ENCODE measurements around the gene NINJ2. TPM values are rescaled to one million over a fixed set of nuclear protein-coding genes. Genes with fewer than 3 reads are reported as not detected.

Gene NINJ2
- total and polyA plus RNA-seq, 7 donors, result 11.8 to 66.6 (median 33.1) TPM

GRCh38 chr12:675562-675961 is 12.3 kb upstream of the NINJ2 start:
- Histone ChIP-seq H3K27me3 (ENCODE audit: insufficient read depth in 3 of 3, low read length in 2 of 3) (no peaks in the 10 kb centered on the region), H3K36me3 (ENCODE audit: insufficient read depth in 1 of 2, low read depth in 1 of 2) (no peaks in the 10 kb centered on the region), H3K4me1 (no peaks in the 10 kb centered on the region), H3K27ac (no peak overlapping the region), H3K4me3 (no peak overlapping the region), H3K9me3 (no peaks in the 10 kb centered on the region)
- 94 to 98% (median 96%) methylated on average over 4 of the region's 4 CpGs for WGBS, 3 donors
- DNase-seq, result no peak
- ATAC-seq, result no peak
- TF ChIP-seq, protein P1, sequence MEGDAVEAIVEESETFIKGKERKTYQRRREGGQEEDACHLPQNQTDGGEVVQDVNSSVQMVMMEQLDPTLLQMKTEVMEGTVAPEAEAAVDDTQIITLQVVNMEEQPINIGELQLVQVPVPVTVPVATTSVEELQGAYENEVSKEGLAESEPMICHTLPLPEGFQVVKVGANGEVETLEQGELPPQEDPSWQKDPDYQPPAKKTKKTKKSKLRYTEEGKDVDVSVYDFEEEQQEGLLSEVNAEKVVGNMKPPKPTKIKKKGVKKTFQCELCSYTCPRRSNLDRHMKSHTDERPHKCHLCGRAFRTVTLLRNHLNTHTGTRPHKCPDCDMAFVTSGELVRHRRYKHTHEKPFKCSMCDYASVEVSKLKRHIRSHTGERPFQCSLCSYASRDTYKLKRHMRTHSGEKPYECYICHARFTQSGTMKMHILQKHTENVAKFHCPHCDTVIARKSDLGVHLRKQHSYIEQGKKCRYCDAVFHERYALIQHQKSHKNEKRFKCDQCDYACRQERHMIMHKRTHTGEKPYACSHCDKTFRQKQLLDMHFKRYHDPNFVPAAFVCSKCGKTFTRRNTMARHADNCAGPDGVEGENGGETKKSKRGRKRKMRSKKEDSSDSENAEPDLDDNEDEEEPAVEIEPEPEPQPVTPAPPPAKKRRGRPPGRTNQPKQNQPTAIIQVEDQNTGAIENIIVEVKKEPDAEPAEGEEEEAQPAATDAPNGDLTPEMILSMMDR (IDR thresholded peaks at IDR 0.05), result no peak
- intact Hi-C loops (cut with DNase I), result no loop called here

GRCh38 chr12:674272-674781 is 11.1 kb upstream of the NINJ2 start:
- no peaks in the 10 kb centered on the region for H3K36me3 ChIP-seq (ENCODE audit: insufficient read depth in 1 of 2, low read depth in 1 of 2)
- intact Hi-C loops (cut with DNase I), result no loop called here
- no peaks in the 10 kb centered on the region for H3K9me3 ChIP-seq
- no peaks in the 10 kb centered on the region for H3K4me1 ChIP-seq
- ATAC-seq (no peak), DNase-seq (no peak)
- 61 to 67% (median 62%) methylated on average over 4 of the region's 4 CpGs for WGBS, 3 donors
- no peak overlapping the region for H3K27ac ChIP-seq
- TF ChIP-seq, protein P1 (IDR thresholded peaks at IDR 0.05), result no peak
- no peak overlapping the region for H3K4me3 ChIP-seq
- no peaks in the 10 kb centered on the region for H3K27me3 ChIP-seq (ENCODE audit: insufficient read depth in 3 of 3, low read length in 2 of 3)

DNA sequence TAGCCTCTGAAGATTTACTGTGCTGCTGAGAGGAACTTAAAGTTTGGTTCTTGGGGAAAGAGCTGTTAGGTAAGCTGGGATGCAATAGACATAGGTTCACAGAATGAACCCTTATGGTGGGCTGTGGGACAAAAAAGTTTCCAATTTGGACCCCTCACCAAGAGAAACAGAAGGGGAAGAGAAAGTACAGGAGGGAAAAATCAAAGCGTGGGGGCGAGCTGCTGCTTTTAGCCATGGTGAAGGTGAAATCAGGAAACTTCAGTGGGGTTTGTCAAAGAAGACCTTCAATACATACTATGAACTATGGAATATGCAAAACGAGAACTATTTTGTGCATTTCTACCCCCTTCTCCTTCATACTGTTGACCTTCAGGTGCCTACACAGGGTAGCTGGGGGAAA is 10.6 kb upstream of the NINJ2 start:
- Histone ChIP-seq H3K4me1 (no peaks in the 10 kb centered on the region), H3K36me3 (ENCODE audit: insufficient read depth in 1 of 2, low read depth in 1 of 2) (no peaks in the 10 kb centered on the region), H3K27me3 (ENCODE audit: insufficient read depth in 3 of 3, low read length in 2 of 3) (no peaks in the 10 kb centered on the region), H3K4me3 (no peak overlapping the region), H3K9me3 (no peaks in the 10 kb centered on the region), H3K27ac (no peak overlapping the region)
- WGBS, 3 donors, result 86 to 89% (median 87%) methylated on average over 3 of the region's 3 CpGs
- TF ChIP-seq, protein P1 (IDR thresholded peaks at IDR 0.05), result no peak
- no peak for ATAC-seq
- intact Hi-C loops (cut with DNase I), result no loop called here
- no peak for DNase-seq

GRCh38 chr12:669576-669945 is 6.3 kb upstream of the NINJ2 start:
- H3K27ac ChIP-seq, result no peak overlapping the region
- H3K4me1 ChIP-seq, result peaks cover 3% of the 10 kb centered on the region
- TF ChIP-seq, protein P1 (IDR thresholded peaks at IDR 0.05), result no peak
- no peaks in the 10 kb centered on the region for H3K9me3 ChIP-seq
- intact Hi-C loops (cut with DNase I), result no loop called here
- DNase-seq (no peak), ATAC-seq (no peak)
- H3K4me3 ChIP-seq, result no peak overlapping the region
- no peaks in the 10 kb centered on the region for H3K27me3 ChIP-seq (ENCODE audit: insufficient read depth in 3 of 3, low read length in 2 of 3)
- no peaks in the 10 kb centered on the region for H3K36me3 ChIP-seq (ENCODE audit: insufficient read depth in 1 of 2, low read depth in 1 of 2)
- WGBS, 3 donors, result 86 to 93% (median 93%) methylated on average over 8 of the region's 8 CpGs

- TF ChIP-seq, protein P1 (IDR thresholded peaks at IDR 0.05), result no peak
- no peaks in the 10 kb centered on the region for H3K36me3 ChIP-seq (ENCODE audit: insufficient read depth in 1 of 2, low read depth in 1 of 2)
- ATAC-seq, result no peak
- no peak overlapping the region for H3K27ac ChIP-seq
- intact Hi-C loops (cut with DNase I), result no loop called here
- DNase-seq, result no peak
- WGBS, 3 donors, result 91 to 96% (median 92%) methylated on average over 1 of the region's 1 CpG
- H3K4me1 ChIP-seq, result peaks cover 3% of the 10 kb centered on the region
- no peaks in the 10 kb centered on the region for H3K27me3 ChIP-seq (ENCODE audit: insufficient read depth in 3 of 3, low read length in 2 of 3)
- H3K9me3 ChIP-seq, result no peaks in the 10 kb centered on the region
- no peak overlapping the region for H3K4me3 ChIP-seq
Observed at GRCh38 chr12:668090-668481, 4.8 kb upstream of the NINJ2 start.
